Stimulated activated CD8-positive, alpha-beta memory T cell treated with anti-CD3 and anti-CD28 coated beads, Interleukin-12 subunit alpha, Interleukin-12 subunit beta, amount 100 ng/mL, for 4 hours (primary cell): ENCODE measurements around the gene PHF14.
A peak's percentile ranks its signal among the peaks of the same experiment; 100 is the strongest.
"Not testable (repeated sequence)": the region's sequence is repeated elsewhere in the genome, so short reads cannot be mapped to it uniquely, and the experiment has no call there.

ENCODE experiments used
- DNase-seq: peaks from one replicate; pipeline ENCODE4 v3.0.0-alpha.2; 2020; ENCODE audit warnings: low read depth

PHF14 gene, protein sequence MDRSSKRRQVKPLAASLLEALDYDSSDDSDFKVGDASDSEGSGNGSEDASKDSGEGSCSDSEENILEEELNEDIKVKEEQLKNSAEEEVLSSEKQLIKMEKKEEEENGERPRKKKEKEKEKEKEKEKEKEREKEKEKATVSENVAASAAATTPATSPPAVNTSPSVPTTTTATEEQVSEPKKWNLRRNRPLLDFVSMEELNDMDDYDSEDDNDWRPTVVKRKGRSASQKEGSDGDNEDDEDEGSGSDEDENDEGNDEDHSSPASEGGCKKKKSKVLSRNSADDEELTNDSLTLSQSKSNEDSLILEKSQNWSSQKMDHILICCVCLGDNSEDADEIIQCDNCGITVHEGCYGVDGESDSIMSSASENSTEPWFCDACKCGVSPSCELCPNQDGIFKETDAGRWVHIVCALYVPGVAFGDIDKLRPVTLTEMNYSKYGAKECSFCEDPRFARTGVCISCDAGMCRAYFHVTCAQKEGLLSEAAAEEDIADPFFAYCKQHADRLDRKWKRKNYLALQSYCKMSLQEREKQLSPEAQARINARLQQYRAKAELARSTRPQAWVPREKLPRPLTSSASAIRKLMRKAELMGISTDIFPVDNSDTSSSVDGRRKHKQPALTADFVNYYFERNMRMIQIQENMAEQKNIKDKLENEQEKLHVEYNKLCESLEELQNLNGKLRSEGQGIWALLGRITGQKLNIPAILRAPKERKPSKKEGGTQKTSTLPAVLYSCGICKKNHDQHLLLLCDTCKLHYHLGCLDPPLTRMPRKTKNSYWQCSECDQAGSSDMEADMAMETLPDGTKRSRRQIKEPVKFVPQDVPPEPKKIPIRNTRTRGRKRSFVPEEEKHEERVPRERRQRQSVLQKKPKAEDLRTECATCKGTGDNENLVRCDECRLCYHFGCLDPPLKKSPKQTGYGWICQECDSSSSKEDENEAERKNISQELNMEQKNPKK

GRCh38 chr7:10973061-10973941, at the start of gene PHF14:
PHF14 (plus strand) TSS chr7:10973872; CDS start chr7:10974324, 452 bp downstream.
- peak; percentile 90 for DNase-seq

DNA sequence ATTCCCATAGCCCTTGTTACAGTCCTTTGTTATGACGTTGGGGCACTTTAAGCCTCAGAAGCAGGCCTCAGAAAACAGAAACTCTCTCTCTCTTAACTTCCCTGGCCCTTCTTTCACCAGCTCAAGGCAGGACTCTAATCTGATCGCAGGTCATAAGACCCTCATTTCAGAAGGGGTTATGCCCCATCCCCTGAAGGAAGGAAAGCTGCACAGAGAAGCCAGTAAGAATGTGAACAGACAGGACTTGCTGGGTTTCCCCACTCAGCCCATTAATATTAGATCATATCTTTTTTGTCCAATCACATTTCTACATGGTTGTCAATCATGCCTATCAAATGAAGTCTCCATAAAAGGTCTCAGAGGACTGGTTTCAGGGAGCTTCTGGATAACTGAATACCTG, 49.3 kb upstream of the PHF14 start:
- no peak for DNase-seq

DNA sequence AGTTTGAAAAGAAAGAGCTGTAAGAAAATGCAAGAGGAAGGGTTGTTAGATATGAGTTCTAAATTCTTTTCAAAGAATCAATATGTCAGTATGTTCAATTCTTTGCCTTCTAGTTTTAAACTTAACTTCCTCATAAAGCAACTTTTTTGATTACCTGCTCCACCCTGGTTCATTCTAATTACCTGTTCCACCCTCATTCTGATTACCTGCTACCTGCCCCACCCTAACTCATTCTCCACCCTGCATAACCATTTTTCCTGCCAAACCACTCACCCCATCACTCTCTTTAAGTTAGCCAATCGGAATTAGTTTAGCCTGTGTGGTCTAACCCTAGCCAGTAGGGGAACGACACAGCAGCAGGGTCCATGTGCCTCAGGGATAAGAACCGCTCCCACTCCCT, 45.5 kb upstream of the PHF14 start:
- DNase-seq, result not testable (repeated sequence)

DNA sequence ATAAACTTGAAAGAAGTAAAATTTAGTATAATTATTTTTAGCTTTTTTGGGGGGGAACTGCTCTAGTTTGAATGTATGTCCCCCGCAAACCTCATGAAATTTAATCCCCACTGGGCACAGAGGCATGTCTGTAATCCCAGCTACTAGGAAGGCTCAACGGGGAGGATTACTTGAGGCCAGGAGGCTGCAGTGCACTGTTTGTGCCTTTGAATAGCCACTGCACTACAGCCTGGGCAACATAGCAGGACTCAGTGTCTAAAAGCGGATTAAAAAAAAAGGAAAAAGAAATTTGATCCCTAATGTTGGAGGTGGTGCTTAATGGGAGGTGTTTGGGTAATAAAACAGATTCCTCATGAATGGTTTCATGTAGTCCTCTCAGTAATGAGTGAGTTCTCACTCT, 43.1 kb upstream of the PHF14 start:
- no peak for DNase-seq

- no peak for DNase-seq
These were observed 42.5 kb upstream of the PHF14 start for GRCh38 chr7:10931161-10931560.

DNA sequence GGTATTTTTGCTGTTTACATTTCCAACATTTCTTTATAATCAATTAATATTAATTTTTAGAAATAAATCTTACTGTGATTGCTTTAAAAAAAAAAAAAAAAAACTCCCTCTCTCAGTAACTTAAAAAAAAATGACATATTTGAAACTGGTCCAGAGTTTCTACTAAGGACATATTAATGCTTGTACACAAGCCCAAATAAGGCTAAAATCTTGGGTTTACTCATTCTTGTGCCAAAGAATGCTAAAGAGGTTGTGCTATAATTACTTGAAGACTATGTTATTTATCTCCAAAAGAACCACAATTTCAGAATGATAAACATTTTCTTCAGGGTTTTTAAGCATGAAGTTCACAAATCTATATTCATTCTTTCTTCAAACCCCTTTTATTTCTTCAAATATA, 39.4 kb upstream of the PHF14 start:
- no peak for DNase-seq

GRCh38 chr7:10939237-10939910, 34.3 kb upstream of the PHF14 start:
- no peak for DNase-seq

GRCh38 chr7:10939911-10940703, 33.6 kb upstream of the PHF14 start:
- peak; percentile 80 for DNase-seq

GRCh38 chr7:10940704-10941355, 32.8 kb upstream of the PHF14 start:
- no peak for DNase-seq

GRCh38 chr7:10950494-10950893, 23.2 kb upstream of the PHF14 start:
- no peak for DNase-seq

- not testable (repeated sequence) for DNase-seq
These were observed 22.6 kb upstream of the PHF14 start for GRCh38 chr7:10950974-10951578.

DNA sequence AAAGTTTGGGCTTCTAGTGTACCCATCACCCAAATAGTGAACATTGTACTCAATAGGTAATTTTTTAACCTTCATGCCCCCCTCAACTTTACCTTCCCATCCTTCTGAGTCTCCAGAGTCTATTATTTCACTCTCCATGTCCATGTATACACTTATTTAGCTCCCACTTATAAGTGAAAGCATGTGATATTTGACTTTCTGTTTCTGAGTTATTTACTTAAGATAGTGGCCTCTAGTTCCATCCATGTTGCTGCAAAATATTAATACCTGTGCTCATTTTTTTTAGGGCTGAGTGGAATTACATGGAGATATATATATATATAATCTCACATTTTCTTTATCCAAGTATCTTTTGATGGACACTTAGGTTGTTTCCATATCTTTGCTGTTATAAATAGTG, 21.1 kb upstream of the PHF14 start:
- no peak for DNase-seq

GRCh38 chr7:10953078-10953750, 20.5 kb upstream of the PHF14 start:
- DNase-seq, result not testable (repeated sequence)

DNA sequence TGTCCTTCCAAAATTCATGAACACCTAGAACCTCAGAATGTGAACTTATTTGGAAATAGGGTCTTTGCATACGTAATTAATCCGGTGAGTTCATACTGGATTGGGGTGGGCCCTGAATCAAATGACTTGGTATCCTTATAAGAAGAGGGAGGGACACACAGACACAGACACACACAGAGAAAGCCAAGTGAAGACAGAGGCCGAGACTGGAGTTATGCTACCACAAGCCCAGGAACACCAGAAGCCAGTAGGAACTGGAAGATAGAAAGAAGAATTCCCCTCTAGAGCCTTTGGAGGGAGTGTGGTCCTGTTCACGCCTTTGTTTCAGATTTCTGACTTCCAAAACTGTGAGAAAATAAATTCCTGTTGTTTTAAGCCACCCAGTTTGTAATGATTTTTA, 17.1 kb upstream of the PHF14 start:
- no peak for DNase-seq

DNA sequence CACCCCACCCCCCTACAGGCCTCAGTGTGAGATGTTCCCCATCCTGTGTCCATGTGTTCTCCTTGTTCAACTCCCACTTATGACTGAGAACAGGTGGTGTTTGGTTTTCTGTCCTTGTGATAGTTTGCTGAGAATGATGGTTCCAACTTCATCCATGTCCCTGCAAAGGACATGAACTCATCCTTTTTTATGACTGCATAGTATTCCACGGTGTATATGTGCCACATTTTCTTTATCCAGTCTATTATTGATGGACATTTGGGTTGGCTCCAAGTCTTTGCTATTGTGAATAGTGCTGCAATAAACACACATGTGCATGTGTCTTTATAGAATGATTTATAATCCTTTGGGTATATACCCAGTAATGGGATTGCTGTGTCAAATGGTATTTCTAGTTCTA, 13.4 kb upstream of the PHF14 start:
- DNase-seq, result not testable (repeated sequence)

DNA sequence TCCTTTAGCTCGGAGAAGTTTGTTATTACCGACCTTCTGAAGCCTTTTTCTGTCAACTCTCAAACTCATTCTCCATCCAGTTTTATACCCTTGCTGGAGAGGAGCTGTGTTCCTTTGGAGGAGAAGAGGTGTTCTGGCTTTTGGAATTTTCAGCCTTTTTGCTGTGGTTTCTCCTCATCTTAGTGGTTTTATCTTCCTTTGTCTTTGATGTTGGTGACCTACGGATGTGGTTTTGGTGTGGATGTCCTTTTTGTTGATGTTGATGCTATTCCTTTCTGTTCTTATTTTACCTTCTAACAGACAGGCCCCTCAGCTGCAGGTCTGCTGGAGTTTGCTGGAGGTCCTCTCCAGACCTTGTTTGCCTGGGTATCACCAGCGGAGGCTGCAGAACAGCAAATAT, 8.7 kb upstream of the PHF14 start:
- not testable (repeated sequence) for DNase-seq

GRCh38 chr7:10972174-10972573, 1.5 kb upstream of the PHF14 start:
- DNase-seq, result no peak

GRCh38 chr7:10973942-10974911, 555 bp downstream of the PHF14 start:
- no peak for DNase-seq
